Immature natural killer cell (primary cell): ENCODE data around the gene PEX12. TPM values are rescaled to one million over a fixed set of nuclear protein-coding genes. Genes with fewer than 3 reads are reported as not detected.
"Not testable (repeated sequence)": the region's sequence is repeated elsewhere in the genome, so short reads cannot be mapped to it uniquely, and the experiment has no call there.

Source experiments
- DNase-seq, 3 donors: peaks; one replicate each; pipeline ENCODE4 v3.0.0; 2022; ENCODE audit warnings: mixed read lengths in 1 of 3
- H3K27ac Mint-ChIP-seq, 6 donors: one replicate each; pipeline ENCODE4 v1.8.0; 2020; ENCODE audit warnings: mixed read lengths in 6 of 6, mild to moderate bottlenecking in 5 of 6, inconsistent platforms in 4 of 6, moderate library complexity in 3 of 6
- H3K27me3 Mint-ChIP-seq, 3 donors: one replicate each; pipeline ENCODE4 v1.8.0; 2020 to 2021; ENCODE audit warnings: low read depth in 3 of 3, mild to moderate bottlenecking in 3 of 3, mixed read lengths in 3 of 3, moderate library complexity in 3 of 3, inconsistent platforms in 1 of 3
- H3K36me3 Mint-ChIP-seq, 3 donors: one replicate each; pipeline ENCODE4 v1.8.0; 2020; ENCODE audit warnings: mixed read lengths in 3 of 3, inconsistent platforms in 2 of 3, mild to moderate bottlenecking in 2 of 3
- H3K4me1 Mint-ChIP-seq, 2 donors: one replicate each; pipeline ENCODE4 v1.8.0; 2020; ENCODE audit warnings: inconsistent platforms in 2 of 2, mild to moderate bottlenecking in 2 of 2, mixed read lengths in 2 of 2, moderate library complexity in 1 of 2
- H3K4me3 Mint-ChIP-seq, 5 donors: one replicate each; pipeline ENCODE4 v1.8.0; 2020; ENCODE audit warnings: mild to moderate bottlenecking in 5 of 5, mixed read lengths in 5 of 5, inconsistent platforms in 3 of 5, moderate library complexity in 3 of 5
- H3K9me3 Mint-ChIP-seq, 6 donors: one replicate each; pipeline ENCODE4 v1.8.0; 2020; ENCODE audit warnings: mild to moderate bottlenecking in 6 of 6, mixed read lengths in 6 of 6, inconsistent platforms in 4 of 6, moderate library complexity in 3 of 6
- polyA plus RNA-seq, 3 donors: library from polyadenylated mRNA; unstranded; fragments of 300-500 nt; fragmentation: Illumina TruSeq; gene quantifications; one replicate each; pipeline ENCODE4 v1.2.3, GENCODE V29; 2021

The PEX12 gene
- 1 to 10 TPM in 2 of 3 donors, not detected in 1; 1.7 to 2.0 TPM for polyA plus RNA-seq

DNA sequence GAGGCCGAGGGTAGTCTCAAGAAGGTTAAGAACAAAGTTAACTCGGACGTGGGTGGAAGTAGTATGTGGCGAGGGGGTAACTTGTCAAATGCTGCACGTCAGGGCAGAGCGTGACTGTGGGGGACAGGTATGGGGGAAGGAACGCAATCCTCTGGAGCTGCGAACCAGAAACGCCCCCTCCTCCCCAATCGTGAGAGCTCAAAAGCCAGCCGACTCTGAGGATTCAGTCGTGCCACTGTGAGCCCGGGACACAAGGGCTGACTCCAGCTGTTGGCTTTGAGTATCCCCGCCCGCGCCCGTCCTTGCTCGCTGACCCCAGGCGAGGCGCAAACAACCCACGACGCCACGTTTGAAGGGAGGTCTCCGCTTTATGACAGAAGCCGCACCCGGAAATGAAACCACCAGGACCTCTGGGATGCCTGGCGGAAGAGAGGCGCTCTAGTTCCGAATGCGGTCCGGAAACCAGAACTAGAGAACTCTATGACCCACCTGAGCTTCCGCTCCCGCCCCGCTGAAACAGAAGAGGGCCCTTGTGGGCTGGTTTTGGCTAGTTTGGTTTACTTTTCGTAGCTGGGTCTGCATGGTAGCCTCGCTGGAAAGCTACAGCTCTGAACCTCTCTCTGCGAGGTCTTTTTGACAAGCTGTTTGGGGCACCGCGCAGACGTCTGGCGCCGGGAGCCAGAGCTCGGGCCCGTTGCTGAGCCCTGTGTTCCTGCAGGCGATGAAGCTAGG lies at the start of gene PEX12:
PEX12 (minus strand) TSS at position 375 of the 732 bp plus-strand sequence. CDS start 550 bp downstream, outside the sequence.
- Mint-ChIP-seq H3K27me3 (peaks cover 0 to 9% (median under 1%) of the 10 kb centered on the region in 3 donors), H3K27ac (peak within 1 kb of the TSS; percentile 98 to 100 (median 99))

DNA sequence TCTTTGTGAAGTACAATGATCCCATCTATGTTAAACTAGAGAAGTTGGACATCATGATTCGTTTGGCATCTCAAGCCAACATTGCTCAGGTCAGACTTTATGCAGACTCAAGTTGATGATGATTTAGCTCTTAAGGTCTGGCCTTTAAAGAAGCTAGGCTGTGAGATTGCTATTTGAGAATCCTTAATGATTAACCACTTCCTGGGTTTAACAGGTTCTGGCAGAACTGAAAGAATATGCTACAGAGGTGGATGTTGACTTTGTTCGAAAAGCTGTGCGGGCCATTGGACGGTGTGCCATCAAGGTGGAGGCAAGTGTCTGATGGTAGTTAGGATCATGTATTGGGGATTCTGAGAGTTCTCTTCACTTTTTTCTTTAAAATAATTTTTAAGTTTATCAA lies 49.0 kb upstream of the PEX12 start:
- Mint-ChIP-seq H3K27me3 (no peaks in the 10 kb centered on the region), H3K4me1 (peaks cover 0 to 5% of the 10 kb centered on the region in 2 donors), H3K27ac (no peak overlapping the region), H3K4me3 (no peak overlapping the region), H3K9me3 (no peaks in the 10 kb centered on the region), H3K36me3 (peaks cover 22 to 43% (median 24%) of the 10 kb centered on the region in 3 donors)
- DNase-seq: no peak

More for the DNA sequence above, at the start of gene PEX12:
- Mint-ChIP-seq H3K4me1 (peaks cover 22 to 26% of the 10 kb centered on the region in 2 donors), H3K36me3 (no peaks in the 10 kb centered on the region), H3K4me3 (peak within 1 kb of the TSS; percentile 89 to 99 (median 97)), H3K9me3 (no peaks in the 10 kb centered on the region)
- peak; percentile 85 to 89 (median 87) for DNase-seq

DNA sequence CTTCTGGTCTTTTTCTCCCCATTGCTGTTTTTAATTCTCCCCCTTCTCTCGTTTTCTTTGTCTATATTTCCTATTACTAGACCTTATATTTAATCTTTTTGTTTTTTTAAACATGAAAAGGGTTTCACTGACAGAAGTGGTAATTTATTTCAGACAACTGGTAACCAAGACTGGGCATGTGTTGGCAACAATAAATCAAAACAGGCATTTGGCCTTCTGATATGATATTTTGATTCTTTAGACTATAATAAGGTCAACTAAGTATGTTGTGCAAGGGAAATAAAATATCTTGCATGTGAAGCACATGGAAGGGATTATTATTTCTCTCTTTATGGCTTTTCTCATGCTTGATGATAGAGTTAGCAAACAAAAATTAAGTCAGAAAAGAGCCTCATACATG lies 43.4 kb upstream of the PEX12 start:
- Mint-ChIP-seq H3K27me3 (no peaks in the 10 kb centered on the region), H3K27ac (peak overlapping the region in 1 of 6 donors; percentile 7), H3K9me3 (no peaks in the 10 kb centered on the region), H3K4me1 (peaks cover 0 to 15% of the 10 kb centered on the region in 2 donors), H3K36me3 (peaks cover 13 to 25% (median 17%) of the 10 kb centered on the region in 3 donors), H3K4me3 (no peak overlapping the region)
- DNase-seq: no peak

DNA sequence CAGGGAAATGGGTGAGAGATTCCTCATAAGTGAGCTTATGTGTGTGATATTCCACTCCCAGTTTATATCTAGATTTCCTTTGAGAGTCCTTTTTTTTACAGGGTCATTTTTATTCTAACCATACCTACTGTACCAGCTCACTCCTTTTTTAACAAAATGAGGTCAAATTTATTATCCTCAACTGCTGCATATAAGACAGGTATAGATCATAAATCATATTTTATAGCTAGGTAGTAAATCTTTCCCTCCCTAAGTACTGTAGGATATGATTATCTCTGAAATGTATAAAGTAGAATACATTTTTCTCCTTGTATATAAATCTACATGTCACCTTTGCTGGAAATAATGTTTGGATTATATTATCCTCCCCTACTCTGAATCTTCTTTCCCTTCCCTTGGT lies 40.3 kb upstream of the PEX12 start:
- DNase-seq: no peak
- H3K4me3 Mint-ChIP-seq: no peak overlapping the region
- no peak overlapping the region for H3K27ac Mint-ChIP-seq
- no peaks in the 10 kb centered on the region for H3K9me3 Mint-ChIP-seq
- peaks cover 0 to 3% (median under 1%) of the 10 kb centered on the region in 3 donors for H3K36me3 Mint-ChIP-seq
- H3K27me3 Mint-ChIP-seq: no peaks in the 10 kb centered on the region
- H3K4me1 Mint-ChIP-seq: peaks cover 0 to 14% of the 10 kb centered on the region in 2 donors

DNA sequence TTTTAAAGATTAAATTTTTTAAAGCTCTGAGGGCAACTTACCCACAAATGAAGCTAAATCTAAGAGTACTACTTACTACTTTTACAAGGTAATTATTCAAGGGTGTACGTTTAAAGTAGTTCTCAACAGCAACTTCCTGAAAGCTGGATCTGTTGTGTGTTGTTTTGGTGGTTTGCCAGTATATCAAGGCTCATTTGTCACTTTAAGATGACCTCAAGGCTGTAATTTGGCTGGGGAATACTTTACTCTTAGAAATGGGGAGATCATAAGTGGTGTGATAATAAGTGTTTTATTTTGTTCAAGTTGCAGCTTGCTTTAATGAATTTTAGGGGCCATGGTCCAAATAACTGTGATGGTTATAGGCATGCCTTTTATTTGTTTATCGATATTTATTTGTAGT lies 39.1 kb upstream of the PEX12 start:
- H3K4me3 Mint-ChIP-seq: no peak overlapping the region
- peaks cover 0 to 21% of the 10 kb centered on the region in 2 donors for H3K4me1 Mint-ChIP-seq
- DNase-seq: no peak
- peaks cover 0 to 3% (median 0%) of the 10 kb centered on the region in 3 donors for H3K36me3 Mint-ChIP-seq
- no peaks in the 10 kb centered on the region for H3K27me3 Mint-ChIP-seq
- H3K9me3 Mint-ChIP-seq: no peaks in the 10 kb centered on the region
- H3K27ac Mint-ChIP-seq: no peak overlapping the region

DNA sequence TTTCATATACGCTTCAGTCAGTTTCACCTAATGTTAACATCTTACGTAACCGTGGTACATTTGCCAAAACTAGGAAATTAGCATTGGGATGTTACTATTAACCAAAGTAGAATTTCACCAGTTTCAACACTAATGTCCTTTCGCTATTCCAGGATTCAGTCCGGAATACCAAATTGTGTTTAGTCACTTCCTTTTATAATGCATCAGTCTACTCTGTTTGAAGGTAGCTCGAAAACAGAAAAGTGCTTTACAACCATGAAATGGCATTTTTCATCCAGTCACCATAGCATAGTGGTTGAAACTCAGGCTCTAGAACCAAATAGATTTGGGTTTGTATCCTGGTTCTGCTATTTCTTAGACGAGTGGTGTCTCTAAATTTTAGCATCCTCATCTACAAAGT lies 38.2 kb upstream of the PEX12 start:
- DNase-seq: no peak
- H3K36me3 Mint-ChIP-seq: peaks cover 0 to 4% (median 0%) of the 10 kb centered on the region in 3 donors
- H3K4me1 Mint-ChIP-seq: peaks cover 0 to 17% of the 10 kb centered on the region in 2 donors
- H3K27ac Mint-ChIP-seq: no peak overlapping the region
- H3K27me3 Mint-ChIP-seq: no peaks in the 10 kb centered on the region
- no peaks in the 10 kb centered on the region for H3K9me3 Mint-ChIP-seq
- H3K4me3 Mint-ChIP-seq: no peak overlapping the region

DNA sequence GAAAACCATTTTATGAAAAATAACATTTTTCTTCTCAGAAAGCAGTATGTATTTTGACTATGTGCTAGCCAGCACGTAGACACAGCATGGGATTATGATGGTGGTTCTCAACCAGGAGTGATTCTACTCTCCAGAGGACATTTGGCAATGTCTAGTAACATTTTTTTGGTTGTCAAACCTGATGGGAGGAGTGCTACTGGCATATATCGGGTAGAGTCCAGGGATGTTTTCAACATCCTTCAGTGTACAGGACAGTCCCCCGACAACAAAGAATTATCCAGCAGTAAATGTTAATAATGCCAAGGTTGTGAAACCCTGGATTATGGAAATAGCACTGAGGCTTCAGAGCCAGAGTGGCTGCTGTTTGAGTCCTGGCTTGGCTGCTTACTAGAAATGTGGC lies 36.4 kb upstream of the PEX12 start:
- no peak overlapping the region for H3K27ac Mint-ChIP-seq
- H3K9me3 Mint-ChIP-seq: no peaks in the 10 kb centered on the region

DNA sequence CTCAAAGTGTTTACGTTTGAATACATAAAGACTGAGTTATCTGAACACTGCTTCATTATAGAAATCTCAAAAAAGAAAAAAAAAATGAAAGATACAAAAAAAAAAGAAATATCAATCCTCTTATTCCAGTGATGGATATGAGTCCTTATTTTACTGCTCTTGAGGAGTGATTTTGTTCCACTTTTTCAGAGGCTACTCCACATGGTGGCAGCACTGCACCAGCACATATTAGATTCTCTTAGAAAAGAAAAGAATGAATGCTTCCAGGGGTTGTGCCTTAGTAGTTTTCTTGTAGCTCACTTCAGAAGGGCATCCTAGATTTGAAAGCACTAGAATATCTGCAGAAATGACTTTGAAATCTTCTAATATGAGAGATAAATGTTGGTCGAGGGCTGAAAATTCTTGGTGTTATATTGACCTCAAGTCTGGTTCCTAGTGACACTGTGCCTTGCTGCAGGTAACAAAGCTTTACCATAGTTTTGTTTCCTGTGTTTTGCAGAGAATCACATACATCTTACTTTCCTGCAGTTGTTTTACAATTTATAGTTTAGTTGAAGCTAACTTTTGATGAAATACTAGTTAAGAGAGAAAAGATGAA lies 34.7 kb upstream of the PEX12 start:
- Mint-ChIP-seq H3K4me3 (no peak overlapping the region), H3K9me3 (no peaks in the 10 kb centered on the region), H3K36me3 (peaks cover 0 to 18% (median 12%) of the 10 kb centered on the region in 3 donors), H3K27ac (peak overlapping the region in 1 of 6 donors; percentile 26), H3K4me1 (peaks cover 0 to 7% of the 10 kb centered on the region in 2 donors), H3K27me3 (no peaks in the 10 kb centered on the region)
- DNase-seq: peak in 2 of 3 donors; percentile 3 to 11

More for the DNA sequence above, 36.4 kb upstream of the PEX12 start:
- Mint-ChIP-seq H3K36me3 (peaks cover 0 to 10% (median under 1%) of the 10 kb centered on the region in 3 donors), H3K4me1 (peaks cover 0 to 7% of the 10 kb centered on the region in 2 donors), H3K27me3 (no peaks in the 10 kb centered on the region), H3K4me3 (no peak overlapping the region)
- DNase-seq: no peak

DNA sequence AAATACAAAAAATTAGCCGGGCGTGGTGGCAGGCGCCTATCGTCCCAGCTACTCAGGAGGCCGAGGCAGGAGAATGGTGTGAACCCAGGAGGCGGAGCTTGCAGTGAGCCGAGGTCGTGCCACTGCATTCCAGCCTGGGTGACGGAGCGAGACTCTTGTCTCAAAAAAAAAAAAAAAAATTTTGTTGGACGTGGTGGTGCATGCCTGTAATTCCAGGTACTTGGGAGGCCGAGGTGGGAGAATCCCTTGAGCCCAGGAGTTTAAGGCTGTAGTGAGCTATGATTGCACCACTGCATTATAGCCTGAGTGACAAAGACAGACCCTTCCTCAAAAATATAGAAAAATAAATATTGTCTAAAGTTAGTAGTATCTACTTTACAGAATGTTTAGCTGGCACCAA lies 32.4 kb upstream of the PEX12 start:
- H3K27ac Mint-ChIP-seq, H3K9me3 Mint-ChIP-seq, H3K4me3 Mint-ChIP-seq, H3K27me3 Mint-ChIP-seq, H3K4me1 Mint-ChIP-seq, DNase-seq: not testable (repeated sequence)
- peaks cover 6 to 37% (median 21%) of the 10 kb centered on the region in 3 donors for H3K36me3 Mint-ChIP-seq

DNA sequence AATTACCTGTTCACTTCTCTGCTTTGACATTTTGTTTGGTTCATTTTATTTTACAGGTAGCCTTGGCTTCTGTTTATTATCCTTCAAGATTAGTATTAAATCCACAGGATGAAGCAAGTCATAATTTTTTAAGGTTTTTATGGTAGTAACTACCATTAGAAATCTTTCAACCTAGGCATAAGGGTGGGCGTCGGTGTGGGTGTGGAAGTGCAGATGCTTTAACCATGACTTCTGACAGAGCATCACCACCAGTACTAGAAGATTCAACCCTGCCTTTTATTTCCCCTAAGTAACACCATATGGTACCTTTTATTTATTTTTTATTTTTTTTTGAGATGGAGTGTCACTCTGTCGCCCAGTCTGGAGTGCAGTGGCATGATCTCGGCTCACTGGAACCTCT lies 31.5 kb upstream of the PEX12 start:
- no peaks in the 10 kb centered on the region for H3K27me3 Mint-ChIP-seq
- no peak overlapping the region for H3K4me3 Mint-ChIP-seq
- peaks cover 0 to 7% of the 10 kb centered on the region in 2 donors for H3K4me1 Mint-ChIP-seq
- H3K27ac Mint-ChIP-seq: no peak overlapping the region
- no peaks in the 10 kb centered on the region for H3K9me3 Mint-ChIP-seq
- no peak for DNase-seq
- H3K36me3 Mint-ChIP-seq: peaks cover 6 to 38% (median 21%) of the 10 kb centered on the region in 3 donors

DNA sequence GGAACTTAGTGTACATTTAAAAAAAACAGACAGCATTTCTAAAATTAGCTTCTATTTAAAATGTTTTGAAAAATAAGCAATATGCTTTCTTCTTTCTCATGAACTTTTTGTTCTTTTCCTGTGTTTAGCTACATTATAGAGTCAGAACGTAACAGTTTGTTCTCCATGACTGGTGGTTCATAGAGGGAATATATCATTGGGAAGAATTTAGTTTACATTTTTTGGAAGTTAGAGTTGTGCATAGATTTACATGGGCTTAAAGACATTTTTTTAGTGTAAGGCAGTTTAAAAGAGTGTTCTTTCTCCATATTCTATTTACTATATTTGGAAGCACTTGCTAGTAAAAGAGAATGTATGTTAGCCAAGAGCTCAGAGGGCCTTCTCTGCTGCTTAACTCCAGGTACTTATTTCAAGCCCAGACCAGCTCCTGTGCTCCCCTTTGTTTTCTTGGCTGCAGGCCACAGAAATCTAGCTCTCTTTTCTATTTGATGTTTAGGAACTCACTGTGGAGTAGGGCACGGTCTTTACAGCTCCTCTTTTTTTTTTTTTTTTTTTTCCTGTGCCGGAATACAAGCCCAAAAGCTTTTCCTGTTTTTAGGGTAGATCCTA lies 29.0 kb upstream of the PEX12 start:
- Mint-ChIP-seq H3K4me3 (no peak overlapping the region), H3K4me1 (no peaks in the 10 kb centered on the region), H3K27ac (peak overlapping the region in 1 of 6 donors; percentile 35), H3K36me3 (peaks cover 11 to 47% (median 29%) of the 10 kb centered on the region in 3 donors), H3K27me3 (no peaks in the 10 kb centered on the region), H3K9me3 (no peaks in the 10 kb centered on the region)
- no peak for DNase-seq

DNA sequence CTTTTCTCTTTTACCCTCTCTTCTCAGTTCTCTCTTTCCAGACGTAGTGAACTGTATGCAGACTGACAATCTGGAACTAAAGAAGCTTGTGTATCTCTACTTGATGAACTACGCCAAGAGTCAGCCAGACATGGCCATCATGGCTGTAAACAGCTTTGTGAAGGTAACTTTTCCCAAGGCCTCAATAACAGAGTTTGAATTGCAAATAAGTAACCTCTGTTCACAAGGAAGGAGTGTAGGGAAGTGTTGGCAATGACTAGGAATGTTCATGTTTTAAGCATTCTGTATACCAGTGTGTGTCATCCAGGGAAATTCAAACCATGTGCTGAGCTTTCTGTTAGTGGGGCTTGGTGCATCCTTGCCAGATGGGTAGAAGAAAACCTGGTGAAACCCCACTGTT lies 27.3 kb upstream of the PEX12 start:
- no peaks in the 10 kb centered on the region for H3K4me1 Mint-ChIP-seq
- peak overlapping the region in 1 of 6 donors; percentile 53 for H3K27ac Mint-ChIP-seq
- H3K4me3 Mint-ChIP-seq: no peak overlapping the region
- H3K36me3 Mint-ChIP-seq: peaks cover 17 to 50% (median 29%) of the 10 kb centered on the region in 3 donors
- no peak for DNase-seq
- H3K9me3 Mint-ChIP-seq: no peaks in the 10 kb centered on the region
- H3K27me3 Mint-ChIP-seq: no peaks in the 10 kb centered on the region

DNA sequence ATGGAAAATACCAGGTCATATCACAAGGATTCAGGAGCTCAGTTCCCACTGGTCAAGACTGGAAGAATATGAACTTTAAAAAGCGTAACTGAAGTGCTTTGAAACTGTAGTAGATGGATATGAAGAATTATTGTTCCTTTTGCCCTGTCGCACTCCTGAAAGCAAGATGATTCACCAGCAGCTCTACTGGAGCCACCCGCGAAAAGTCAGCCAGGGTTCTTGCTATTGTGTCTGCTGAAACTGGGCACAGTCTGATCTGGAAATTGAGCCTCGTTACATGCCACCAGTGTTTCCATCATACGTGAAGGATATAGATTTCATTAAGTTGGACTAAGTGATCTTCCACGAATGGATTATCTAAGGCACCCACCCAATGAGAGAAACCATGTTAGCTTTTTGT lies 25.3 kb upstream of the PEX12 start:
- H3K9me3 Mint-ChIP-seq: no peaks in the 10 kb centered on the region
- H3K4me1 Mint-ChIP-seq: no peaks in the 10 kb centered on the region
- no peak overlapping the region for H3K4me3 Mint-ChIP-seq
- H3K36me3 Mint-ChIP-seq: peaks cover 23 to 51% (median 26%) of the 10 kb centered on the region in 3 donors
- no peaks in the 10 kb centered on the region for H3K27me3 Mint-ChIP-seq
- no peak for DNase-seq
- H3K27ac Mint-ChIP-seq: no peak overlapping the region

DNA sequence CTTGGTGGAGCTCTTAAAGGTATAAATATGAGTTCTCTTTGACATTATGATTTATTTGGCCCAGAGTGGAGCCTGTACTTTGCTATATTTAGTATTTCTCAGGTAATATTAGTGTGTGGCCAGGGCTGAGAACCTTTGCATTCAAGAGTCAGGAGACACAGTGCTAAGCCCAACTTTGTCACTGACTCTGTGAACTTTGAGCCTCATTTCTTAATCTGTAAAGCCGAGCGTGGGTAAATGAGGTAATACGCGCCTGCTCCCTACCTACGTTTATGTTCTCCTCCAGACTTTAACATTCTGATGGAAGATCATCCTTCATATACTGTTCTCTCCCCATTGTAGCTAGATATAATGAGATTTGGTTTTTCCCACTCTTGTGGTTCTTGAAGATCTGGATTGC lies 19.2 kb upstream of the PEX12 start:
- no peak for DNase-seq
- Mint-ChIP-seq H3K4me3 (no peak overlapping the region), H3K4me1 (peaks cover 0 to 26% of the 10 kb centered on the region in 2 donors), H3K9me3 (no peaks in the 10 kb centered on the region), H3K27me3 (peaks cover 0 to 1% (median 0%) of the 10 kb centered on the region in 3 donors), H3K36me3 (peaks cover 29 to 44% (median 30%) of the 10 kb centered on the region in 3 donors), H3K27ac (no peak overlapping the region)
